Ascending aorta (tissue), 2 donors: ENCODE results near the gene VPS37C. TPM values are rescaled to one million over a fixed set of nuclear protein-coding genes. Genes with fewer than 3 reads are reported as not detected.
A peak's percentile ranks its signal among the peaks of the same experiment; 100 is the strongest.

Experiments used
- DNase-seq, 2 donors: peaks; one replicate each; pipeline ENCODE4 v3.0.0-alpha.2; 2019; ENCODE audit warnings: low spot score in 2 of 2
- H3K27ac ChIP-seq, 2 donors: fragments of 200-600 bp; sonication (generic); one replicate each; pipeline ENCODE4 v1.5.1; 2016 to 2017; ENCODE audit warnings: mild to moderate bottlenecking in 1 of 2
- H3K27me3 ChIP-seq: fragments of 200-600 bp; sonication (generic); one replicate; pipeline ENCODE4 v1.5.1; 2017
- H3K36me3 ChIP-seq, 2 donors: fragments of 200-600 bp; sonication (generic); one replicate each; pipeline ENCODE4 v1.5.1; 2016
- H3K4me1 ChIP-seq, 2 donors: fragments of 200-600 bp; sonication (generic); one replicate each; pipeline ENCODE4 v1.5.1; 2016 to 2017; ENCODE audit warnings: mild to moderate bottlenecking in 1 of 2
- H3K4me3 ChIP-seq, 2 donors: fragments of 200-600 bp; sonication (generic); one replicate each; pipeline ENCODE4 v1.5.1; 2016 to 2017; ENCODE audit warnings: mild to moderate bottlenecking in 1 of 2
- H3K9me3 ChIP-seq, 2 donors: fragments of 200-600 bp; sonication (generic); one replicate each; pipeline ENCODE4 v1.5.1; 2016
- intact Hi-C: fragments of 100-400 bp; cut with DNase I; formaldehyde crosslinking; loops from one replicate; pipeline ENCODE4 v1.15.1; 2023
- total RNA-seq: library from RNA; depleted of rRNA; stranded (reverse); fragments of >200 nt; gene quantifications from one replicate; pipeline ENCODE4 v1.1.0, GENCODE V29; 2016
- TF ChIP-seq, protein P1 (sequence below), 3 experiments: fragments of 200-600 bp in 2 of 3; fragments of 450-650 bp in 1 of 3; sonication (generic) in 2 of 3; IDR thresholded peaks; one replicate each; pipeline ENCODE4 v1.5.1; 2016 to 2019; ENCODE audit warnings: antibody characterized with exemption in 3 of 3, mild to moderate bottlenecking in 1 of 3, moderate library complexity in 1 of 3

Gene VPS37C
- total RNA-seq, 1 donor from 2014 or later = 25.8 TPM

DNA sequence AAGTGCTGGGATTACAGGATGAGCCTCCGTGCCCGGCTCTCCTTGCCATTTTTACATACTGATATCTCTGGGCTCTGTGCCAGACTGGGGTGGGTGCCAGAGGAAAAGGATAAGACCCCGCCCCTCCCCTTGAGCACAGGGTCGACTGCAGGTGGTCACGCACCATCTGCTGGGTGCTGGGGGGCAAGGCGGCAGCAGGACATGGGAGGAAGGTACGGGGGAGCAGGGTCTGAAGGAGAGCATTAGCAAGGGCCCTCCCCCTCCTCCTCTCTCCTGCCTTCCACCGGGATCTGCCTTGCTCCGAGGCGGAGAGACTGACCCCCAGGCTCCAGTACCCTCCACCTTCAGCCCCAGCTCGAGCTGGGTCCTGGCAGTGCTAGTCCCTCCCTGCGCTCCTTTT lies 32.4 kb upstream of the VPS37C start:
- DNase-seq = peak in 1 of 2 donors; percentile 38
- no peaks in the 10 kb centered on the region for H3K9me3 ChIP-seq
- no peaks in the 10 kb centered on the region for H3K4me1 ChIP-seq
- H3K27ac ChIP-seq = no peak overlapping the region
- H3K4me3 ChIP-seq = no peak overlapping the region
- intact Hi-C loops = no loop called here
- H3K27me3 ChIP-seq = no peaks in the 10 kb centered on the region
- TF ChIP-seq, protein P1, sequence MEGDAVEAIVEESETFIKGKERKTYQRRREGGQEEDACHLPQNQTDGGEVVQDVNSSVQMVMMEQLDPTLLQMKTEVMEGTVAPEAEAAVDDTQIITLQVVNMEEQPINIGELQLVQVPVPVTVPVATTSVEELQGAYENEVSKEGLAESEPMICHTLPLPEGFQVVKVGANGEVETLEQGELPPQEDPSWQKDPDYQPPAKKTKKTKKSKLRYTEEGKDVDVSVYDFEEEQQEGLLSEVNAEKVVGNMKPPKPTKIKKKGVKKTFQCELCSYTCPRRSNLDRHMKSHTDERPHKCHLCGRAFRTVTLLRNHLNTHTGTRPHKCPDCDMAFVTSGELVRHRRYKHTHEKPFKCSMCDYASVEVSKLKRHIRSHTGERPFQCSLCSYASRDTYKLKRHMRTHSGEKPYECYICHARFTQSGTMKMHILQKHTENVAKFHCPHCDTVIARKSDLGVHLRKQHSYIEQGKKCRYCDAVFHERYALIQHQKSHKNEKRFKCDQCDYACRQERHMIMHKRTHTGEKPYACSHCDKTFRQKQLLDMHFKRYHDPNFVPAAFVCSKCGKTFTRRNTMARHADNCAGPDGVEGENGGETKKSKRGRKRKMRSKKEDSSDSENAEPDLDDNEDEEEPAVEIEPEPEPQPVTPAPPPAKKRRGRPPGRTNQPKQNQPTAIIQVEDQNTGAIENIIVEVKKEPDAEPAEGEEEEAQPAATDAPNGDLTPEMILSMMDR (IDR thresholded peaks at IDR 0.05) = no peak
- no peaks in the 10 kb centered on the region for H3K36me3 ChIP-seq

DNA sequence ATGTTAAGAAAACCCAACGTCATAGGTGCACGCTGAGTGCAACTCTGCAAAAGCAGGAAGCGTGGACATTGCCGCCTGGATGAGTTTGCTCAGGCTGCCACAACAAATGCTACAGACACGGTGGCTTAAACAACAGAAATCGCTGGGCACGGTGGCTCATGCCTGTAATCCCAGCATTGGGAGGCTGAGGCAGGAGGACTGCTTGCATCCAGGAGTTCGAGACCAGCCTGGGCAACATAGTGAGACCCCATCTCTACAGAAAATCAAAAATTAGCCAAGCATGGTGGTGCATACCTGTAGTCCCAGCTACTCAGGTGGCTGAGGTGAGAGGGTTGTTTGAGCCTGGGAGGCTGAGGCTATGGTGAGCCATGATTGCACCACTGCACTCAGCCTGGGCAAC lies 28.7 kb upstream of the VPS37C start:
- Histone ChIP-seq H3K4me3 (no peak overlapping the region), H3K9me3 (no peaks in the 10 kb centered on the region), H3K4me1 (no peaks in the 10 kb centered on the region), H3K36me3 (no peaks in the 10 kb centered on the region), H3K27me3 (no peaks in the 10 kb centered on the region), H3K27ac (no peak overlapping the region)
- TF ChIP-seq, protein P1 (IDR thresholded peaks at IDR 0.05) = no peak
- intact Hi-C loops = no loop called here
- peak in 1 of 2 donors; percentile 39 for DNase-seq

DNA sequence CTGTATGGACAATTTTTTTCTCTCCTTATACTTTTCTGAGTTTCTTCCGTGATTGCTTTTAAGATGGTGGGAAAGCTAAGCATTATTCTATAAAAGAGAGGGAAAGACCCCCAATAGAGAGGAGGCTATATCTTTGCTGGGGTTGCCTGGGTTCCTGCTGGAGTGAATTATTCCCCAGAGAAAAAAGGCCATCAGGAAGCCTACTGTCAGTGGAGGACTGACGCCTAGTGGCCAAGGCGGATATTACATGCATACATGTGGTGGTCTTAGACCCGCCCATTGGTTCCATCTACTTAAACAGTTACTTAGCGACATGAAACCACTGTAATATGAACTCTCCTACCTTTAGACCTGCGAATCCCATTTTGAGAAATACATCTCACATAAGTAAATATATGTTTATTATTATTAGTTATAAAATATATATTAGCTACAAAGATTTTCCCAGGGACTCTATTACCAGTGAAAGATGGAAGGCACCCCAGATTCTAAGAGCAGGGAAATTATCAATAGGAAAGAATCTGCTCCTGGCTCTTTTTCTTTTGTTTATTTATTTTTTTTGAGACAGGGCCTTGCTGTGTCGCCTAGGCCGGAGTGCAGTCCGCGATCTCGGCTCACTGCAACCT lies 26.4 kb upstream of the VPS37C start:
- intact Hi-C loops = loop anchor here (1.0 to 2.0 kb wide), 2 partner anchors 58 to 357 kb away; no protein-coding TSS in a partner anchor

DNA sequence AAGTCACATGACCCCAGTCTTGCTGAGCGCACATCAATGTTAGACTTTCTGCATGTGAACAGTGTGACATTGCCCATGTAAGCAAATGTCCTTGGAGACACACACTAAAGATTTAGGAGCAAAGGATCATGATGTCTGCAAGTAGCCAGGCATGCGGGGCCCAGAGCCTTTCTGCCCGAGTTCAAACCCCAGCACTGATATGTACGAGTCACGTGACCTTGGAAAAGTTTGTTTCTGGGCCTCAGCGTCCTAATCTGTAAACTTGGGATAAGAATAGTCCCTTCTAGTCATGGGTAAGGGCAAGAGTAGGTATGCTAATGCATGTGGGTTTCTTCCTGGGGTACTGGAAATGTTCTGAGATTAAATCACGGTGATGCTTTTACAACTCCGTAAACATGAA lies 25.3 kb upstream of the VPS37C start:
- Histone ChIP-seq H3K9me3 (no peaks in the 10 kb centered on the region), H3K27ac (no peak overlapping the region), H3K4me3 (no peak overlapping the region), H3K27me3 (no peaks in the 10 kb centered on the region), H3K4me1 (no peaks in the 10 kb centered on the region), H3K36me3 (no peaks in the 10 kb centered on the region)
- TF ChIP-seq, protein P1 (IDR thresholded peaks at IDR 0.05) = no peak
- DNase-seq = no peak
- intact Hi-C loops = loop anchor here (2.0 kb wide), 1 partner anchor 356 kb away; no protein-coding TSS in a partner anchor

More for the DNA sequence above, 26.4 kb upstream of the VPS37C start:
- H3K9me3 ChIP-seq = no peaks in the 10 kb centered on the region
- H3K27me3 ChIP-seq = no peaks in the 10 kb centered on the region
- H3K36me3 ChIP-seq = no peaks in the 10 kb centered on the region
- no peak overlapping the region for H3K4me3 ChIP-seq
- TF ChIP-seq, protein P1 (IDR thresholded peaks at IDR 0.05) = peak; percentile 76 to 97 (median 86)
- DNase-seq = peak in 1 of 2 donors; percentile 85
- H3K27ac ChIP-seq = no peak overlapping the region
- H3K4me1 ChIP-seq = no peaks in the 10 kb centered on the region

DNA sequence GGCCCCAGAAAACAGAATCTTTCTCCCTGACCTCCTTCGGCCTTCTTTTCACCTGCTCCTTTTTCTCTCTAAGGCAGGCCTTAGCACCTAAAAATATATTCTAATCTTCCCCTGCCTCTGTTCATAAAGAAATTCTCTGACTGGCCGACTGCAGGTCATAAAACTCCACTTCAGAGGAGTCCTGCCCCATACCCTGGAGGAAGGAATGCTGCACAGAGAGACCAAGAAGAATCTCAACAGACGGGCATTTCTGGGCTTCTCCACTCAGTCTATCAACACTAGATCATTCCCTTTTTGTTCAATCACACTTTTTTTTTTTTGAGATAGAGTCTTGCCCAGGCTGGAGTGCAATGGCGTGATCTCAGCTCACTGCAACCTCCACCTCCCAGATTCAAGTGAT lies 22.4 kb upstream of the VPS37C start:
- H3K27ac ChIP-seq = no peak overlapping the region
- H3K27me3 ChIP-seq = no peaks in the 10 kb centered on the region
- intact Hi-C loops = no loop called here
- TF ChIP-seq, protein P1 (IDR thresholded peaks at IDR 0.05) = no peak
- no peaks in the 10 kb centered on the region for H3K4me1 ChIP-seq
- no peaks in the 10 kb centered on the region for H3K9me3 ChIP-seq
- no peaks in the 10 kb centered on the region for H3K36me3 ChIP-seq
- H3K4me3 ChIP-seq = no peak overlapping the region
- no peak for DNase-seq
